Osteoblast (primary cell): Measurements from ENCODE around the gene ELF1. TPM values are rescaled to one million over a fixed set of nuclear protein-coding genes. Genes with fewer than 3 reads are reported as not detected.

Experiments
- DNase-seq: peaks from one replicate; pipeline ENCODE4 v3.0.0; 2011; ENCODE audit warnings: low spot score, mixed read lengths; ENCODE audit not compliant: insufficient read length; ENCODE audit errors: missing footprints
- H2AFZ ChIP-seq: 2 replicates; pipeline ENCODE4 v1.6.0; 2011; ENCODE audit warnings: mild to moderate bottlenecking, low read length
- H3K27ac ChIP-seq: 2 replicates; pipeline ENCODE4 v1.5.1; 2011; ENCODE audit warnings: mild to moderate bottlenecking, low read depth, low read length, moderate library complexity
- H3K27me3 ChIP-seq: 2 replicates; pipeline ENCODE4 v1.6.0; 2012; ENCODE audit warnings: mild to moderate bottlenecking, control low read depth, inconsistent platforms, low read length, moderate library complexity; ENCODE audit not compliant: insufficient read depth
- H3K36me3 ChIP-seq: 2 replicates; pipeline ENCODE4 v1.5.1; 2011; ENCODE audit warnings: mild to moderate bottlenecking, low read length, control low read depth, moderate library complexity; ENCODE audit not compliant: insufficient read depth
- H3K4me1 ChIP-seq: 2 replicates; pipeline ENCODE4 v1.5.1; 2011; ENCODE audit warnings: mild to moderate bottlenecking, low read length, control low read depth, moderate library complexity; ENCODE audit not compliant: insufficient read depth
- H3K4me2 ChIP-seq: 2 replicates; pipeline ENCODE4 v1.6.0; 2011; ENCODE audit warnings: mild to moderate bottlenecking, low read length; ENCODE audit not compliant: insufficient read depth
- H3K4me3 ChIP-seq: fragments of 200-600 bp; sonication (generic); 3 replicates; pipeline ENCODE4 v1.5.1; 2012; ENCODE audit warnings: mild to moderate bottlenecking, low read length, inconsistent platforms; ENCODE audit not compliant: insufficient read depth
- H3K79me2 ChIP-seq: 2 replicates; pipeline ENCODE4 v1.6.0; 2012; ENCODE audit warnings: mild to moderate bottlenecking, low read length, control low read depth, inconsistent platforms; ENCODE audit not compliant: insufficient read depth
- H3K9me3 ChIP-seq: 2 replicates; pipeline ENCODE4 v1.5.1; 2011; ENCODE audit warnings: low read depth, low read length, control low read depth
- H4K20me1 ChIP-seq: 2 replicates; pipeline ENCODE4 v1.6.0; 2012; ENCODE audit warnings: mild to moderate bottlenecking, low read length, control low read depth; ENCODE audit not compliant: insufficient read depth
- total RNA-seq: library from RNA; depleted of rRNA; stranded (reverse); fragments of >200 nt; gene quantifications from 2 replicates; pipeline ENCODE4 v1.2.3, GENCODE V29; 2012
- TF ChIP-seq, protein P1 (sequence below): IDR thresholded peaks from 2 replicates; pipeline ENCODE4 v1.5.1; 2011; ENCODE audit warnings: mild to moderate bottlenecking, low read depth, low read length, moderate library complexity; ENCODE audit errors: extremely low read depth

The ELF1 gene
- total RNA-seq, 1 donor, result 63.0 TPM

DNA sequence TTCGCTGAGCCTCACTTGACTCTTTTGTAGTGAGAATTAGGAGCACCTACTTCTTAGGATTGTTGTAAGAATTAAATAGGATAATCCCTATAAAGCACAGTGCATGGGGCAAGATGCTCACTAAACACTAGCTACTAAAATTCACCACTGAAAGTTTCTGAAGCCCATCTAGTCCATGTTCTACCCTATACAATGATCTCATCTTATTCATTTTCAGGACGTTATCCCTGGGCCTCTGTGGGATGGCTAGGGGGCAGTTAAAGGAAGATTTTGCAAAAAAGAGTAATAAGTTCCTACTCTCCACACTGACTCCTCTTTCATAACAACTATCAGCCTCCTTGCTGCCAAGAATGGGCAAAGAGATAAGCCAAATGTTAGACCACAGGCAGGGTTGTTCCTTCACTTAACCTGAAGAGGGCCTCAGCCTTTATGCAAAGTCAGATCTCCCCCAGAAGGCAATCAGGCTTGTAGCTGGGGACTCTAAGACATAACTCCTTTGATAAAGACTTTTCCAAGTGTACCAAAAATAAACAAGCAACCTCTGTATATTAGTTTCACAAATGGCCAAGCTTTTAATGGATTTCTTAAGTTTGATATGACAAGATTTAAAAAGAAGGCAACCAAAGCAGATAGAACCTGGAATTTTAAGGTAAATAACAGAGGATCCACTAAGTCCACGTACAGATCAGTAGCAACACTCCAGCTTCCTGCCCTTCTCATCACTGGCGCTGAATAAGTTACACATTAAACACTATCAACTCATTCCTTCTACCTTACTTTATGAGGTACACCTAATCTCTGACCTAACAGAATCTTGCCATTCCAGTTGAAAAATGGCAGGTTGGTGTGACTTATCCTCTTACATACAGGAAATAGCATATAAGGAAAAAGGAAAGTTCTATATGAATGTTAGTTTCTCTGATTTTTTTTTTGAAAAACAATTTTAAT, 44.4 kb downstream of the ELF1 start:
- TF ChIP-seq, protein P1, sequence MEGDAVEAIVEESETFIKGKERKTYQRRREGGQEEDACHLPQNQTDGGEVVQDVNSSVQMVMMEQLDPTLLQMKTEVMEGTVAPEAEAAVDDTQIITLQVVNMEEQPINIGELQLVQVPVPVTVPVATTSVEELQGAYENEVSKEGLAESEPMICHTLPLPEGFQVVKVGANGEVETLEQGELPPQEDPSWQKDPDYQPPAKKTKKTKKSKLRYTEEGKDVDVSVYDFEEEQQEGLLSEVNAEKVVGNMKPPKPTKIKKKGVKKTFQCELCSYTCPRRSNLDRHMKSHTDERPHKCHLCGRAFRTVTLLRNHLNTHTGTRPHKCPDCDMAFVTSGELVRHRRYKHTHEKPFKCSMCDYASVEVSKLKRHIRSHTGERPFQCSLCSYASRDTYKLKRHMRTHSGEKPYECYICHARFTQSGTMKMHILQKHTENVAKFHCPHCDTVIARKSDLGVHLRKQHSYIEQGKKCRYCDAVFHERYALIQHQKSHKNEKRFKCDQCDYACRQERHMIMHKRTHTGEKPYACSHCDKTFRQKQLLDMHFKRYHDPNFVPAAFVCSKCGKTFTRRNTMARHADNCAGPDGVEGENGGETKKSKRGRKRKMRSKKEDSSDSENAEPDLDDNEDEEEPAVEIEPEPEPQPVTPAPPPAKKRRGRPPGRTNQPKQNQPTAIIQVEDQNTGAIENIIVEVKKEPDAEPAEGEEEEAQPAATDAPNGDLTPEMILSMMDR, result peak; percentile 57
- Histone ChIP-seq H3K4me3 (no peak overlapping the region), H4K20me1 (peaks cover 34% of the 10 kb centered on the region), H3K4me2 (no peak overlapping the region), H3K27ac (no peak overlapping the region), H3K36me3 (no peaks in the 10 kb centered on the region), H3K9me3 (no peaks in the 10 kb centered on the region), H2AFZ (no peak overlapping the region), H3K27me3 (no peaks in the 10 kb centered on the region), H3K79me2 (peaks cover 77% of the 10 kb centered on the region), H3K4me1 (peaks cover 9% of the 10 kb centered on the region)
- no peak for DNase-seq

DNA sequence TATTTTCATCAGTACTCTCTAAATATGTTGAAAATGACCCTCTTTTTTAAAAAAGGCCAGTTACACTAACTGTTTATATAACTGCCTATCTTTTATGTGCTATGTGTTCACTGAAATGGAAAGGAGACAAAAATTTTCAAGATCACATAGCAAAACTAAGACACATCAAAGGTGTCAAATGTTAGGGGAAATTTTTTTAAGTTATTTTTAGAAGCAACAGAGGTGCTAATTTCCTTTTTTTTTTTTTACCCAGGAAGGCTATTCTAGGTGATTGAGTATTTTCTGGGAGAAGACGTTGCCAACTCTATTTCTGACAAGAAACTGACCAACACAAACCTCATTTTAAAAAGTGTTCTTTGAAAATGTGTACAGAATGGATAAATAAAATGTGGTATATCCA, 45.7 kb downstream of the ELF1 start:
- Histone ChIP-seq H4K20me1 (peaks cover 32% of the 10 kb centered on the region), H3K4me2 (no peak overlapping the region), H3K36me3 (no peaks in the 10 kb centered on the region), H3K4me3 (no peak overlapping the region), H3K9me3 (no peaks in the 10 kb centered on the region), H3K4me1 (peaks cover 9% of the 10 kb centered on the region), H2AFZ (no peak overlapping the region), H3K79me2 (peaks cover 80% of the 10 kb centered on the region), H3K27me3 (no peaks in the 10 kb centered on the region), H3K27ac (no peak overlapping the region)
- DNase-seq, result no peak
- TF ChIP-seq, protein P1, result no peak

DNA sequence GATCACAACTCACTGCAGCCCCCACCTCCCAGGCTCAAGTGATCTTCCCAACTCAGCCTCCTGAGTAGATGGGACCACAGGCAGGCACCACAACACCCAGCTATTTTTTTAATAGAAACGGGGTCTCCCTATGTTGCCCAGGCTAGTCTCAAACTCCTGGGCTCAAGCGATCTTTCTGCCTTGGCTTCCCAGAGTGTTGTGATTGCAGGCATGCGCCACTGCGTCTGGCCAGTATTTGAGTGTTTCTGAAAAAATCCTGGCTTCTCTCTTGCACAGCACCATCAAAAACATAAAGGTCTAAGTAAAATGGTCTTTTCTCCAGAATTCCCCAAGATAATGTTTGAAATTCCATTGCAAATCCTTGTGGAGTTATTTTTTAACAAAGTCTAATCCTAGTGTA, 47.8 kb downstream of the ELF1 start:
- Histone ChIP-seq H3K36me3 (no peaks in the 10 kb centered on the region), H3K4me1 (peaks cover 9% of the 10 kb centered on the region), H3K27me3 (no peaks in the 10 kb centered on the region), H3K4me2 (no peak overlapping the region), H3K27ac (no peak overlapping the region), H3K9me3 (no peaks in the 10 kb centered on the region), H3K4me3 (no peak overlapping the region), H2AFZ (no peak overlapping the region), H3K79me2 (peaks cover 89% of the 10 kb centered on the region), H4K20me1 (peaks cover 39% of the 10 kb centered on the region)
- DNase-seq, result no peak
- TF ChIP-seq, protein P1, result no peak

DNA sequence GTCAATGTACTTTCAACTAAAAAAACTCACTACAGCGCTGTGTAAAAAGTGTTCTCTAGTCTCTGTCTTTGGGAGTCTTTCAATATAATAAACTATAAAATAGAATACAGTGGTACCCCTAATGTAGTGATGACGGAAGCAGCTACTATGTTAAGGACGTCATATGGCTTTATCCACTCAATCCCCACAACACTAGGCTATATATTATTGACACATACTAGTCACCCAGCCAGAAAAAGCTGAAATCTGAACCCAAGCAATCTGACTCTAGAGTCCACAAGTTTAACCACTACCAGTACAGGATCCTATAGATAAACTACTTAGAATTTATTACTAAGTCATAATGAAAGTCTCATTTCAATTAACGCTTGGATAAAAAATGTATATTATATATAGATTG, 48.3 kb downstream of the ELF1 start:
- no peak overlapping the region for H3K4me2 ChIP-seq

More for the DNA sequence above, 48.3 kb downstream of the ELF1 start:
- TF ChIP-seq, protein P1, result no peak
- Histone ChIP-seq H4K20me1 (peaks cover 39% of the 10 kb centered on the region), H2AFZ (no peak overlapping the region), H3K4me3 (no peak overlapping the region), H3K27me3 (no peaks in the 10 kb centered on the region), H3K9me3 (no peaks in the 10 kb centered on the region), H3K27ac (no peak overlapping the region), H3K4me1 (peaks cover 9% of the 10 kb centered on the region), H3K79me2 (peaks cover 88% of the 10 kb centered on the region), H3K36me3 (no peaks in the 10 kb centered on the region)
- DNase-seq, result no peak
